HG02623 (cell line): ENCODE results near the gene FAM81B.

Source experiments
- ATAC-seq: cut with Tn5 transposase; IDR thresholded peaks from one replicate; pipeline ENCODE4 v1.9.1; 2021; ENCODE audit warnings: moderate library complexity; ENCODE audit not compliant: unreplicated experiment

Gene FAM81B

GRCh38 chr5:95398989-95399388, 7.8 kb downstream of the FAM81B start:
- no peak for ATAC-seq

DNA sequence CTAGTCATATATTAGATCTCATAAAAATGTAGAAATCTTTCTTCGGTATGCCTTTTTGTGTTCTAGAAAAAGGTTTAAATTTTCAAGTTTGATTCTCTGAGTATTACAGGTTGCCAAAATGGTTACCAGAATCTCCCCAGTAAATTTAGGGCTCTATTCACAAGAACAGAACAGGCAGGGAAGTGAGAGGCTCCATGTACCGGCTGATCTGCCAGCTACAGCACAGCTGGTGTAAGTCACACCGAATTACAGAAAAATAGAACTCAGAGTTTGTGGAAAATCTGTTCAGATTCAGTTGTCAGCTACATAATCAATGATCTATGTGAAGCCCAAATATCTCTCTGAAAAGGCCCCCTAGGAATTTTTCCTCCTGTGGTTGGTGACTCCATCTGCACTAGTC, 10.5 kb downstream of the FAM81B start:
- ATAC-seq = no peak

DNA sequence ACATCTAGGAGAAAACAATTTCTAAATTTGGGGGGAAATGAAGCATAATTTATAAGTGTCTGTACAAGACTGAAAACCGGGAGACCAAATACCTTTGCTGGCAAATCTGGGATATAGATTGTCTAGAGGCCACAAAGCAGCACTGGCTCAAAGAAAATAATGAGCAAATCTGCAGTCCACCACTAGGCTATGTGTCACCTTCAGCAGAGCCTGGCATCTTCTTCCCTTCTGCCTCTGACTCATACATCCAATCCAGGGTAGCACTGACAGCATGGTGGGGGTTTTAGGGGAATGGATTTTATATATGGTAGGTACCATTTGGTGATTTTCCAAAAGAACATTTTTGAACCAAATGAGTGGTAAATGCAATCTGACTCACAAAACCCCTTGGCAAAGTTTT, 12.8 kb downstream of the FAM81B start:
- ATAC-seq = no peak

DNA sequence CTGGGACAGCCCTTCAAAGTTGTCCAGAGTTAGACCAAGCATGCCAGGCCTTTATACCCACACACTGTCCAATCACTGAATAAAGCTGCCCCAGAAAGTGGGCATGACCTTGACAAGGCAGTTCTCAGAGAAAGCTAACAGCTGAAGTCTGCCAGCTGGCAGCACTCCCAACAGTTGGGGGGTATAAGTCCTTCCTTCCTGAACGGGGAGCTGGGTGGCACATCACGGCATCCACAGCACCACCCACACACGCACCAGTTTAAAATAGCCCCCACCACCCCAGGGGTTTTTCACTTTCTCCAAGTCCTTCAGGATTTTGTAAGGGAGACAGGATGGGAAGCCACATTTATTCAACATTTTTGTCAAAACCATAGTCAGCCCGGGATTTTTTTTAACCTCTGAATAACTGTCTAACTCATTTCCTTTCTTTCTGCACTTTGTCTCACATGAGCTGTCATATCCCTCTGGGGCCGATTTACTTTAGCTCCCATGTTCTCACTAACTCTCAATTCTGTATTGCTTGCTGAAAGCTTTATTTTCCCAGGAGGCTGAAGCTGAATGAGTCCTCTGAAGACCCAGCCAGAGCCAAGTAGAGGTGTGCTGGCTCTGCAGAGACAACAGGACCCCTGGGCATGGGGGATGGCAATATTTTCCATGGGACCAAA, 15.4 kb downstream of the FAM81B start:
- no peak for ATAC-seq

DNA sequence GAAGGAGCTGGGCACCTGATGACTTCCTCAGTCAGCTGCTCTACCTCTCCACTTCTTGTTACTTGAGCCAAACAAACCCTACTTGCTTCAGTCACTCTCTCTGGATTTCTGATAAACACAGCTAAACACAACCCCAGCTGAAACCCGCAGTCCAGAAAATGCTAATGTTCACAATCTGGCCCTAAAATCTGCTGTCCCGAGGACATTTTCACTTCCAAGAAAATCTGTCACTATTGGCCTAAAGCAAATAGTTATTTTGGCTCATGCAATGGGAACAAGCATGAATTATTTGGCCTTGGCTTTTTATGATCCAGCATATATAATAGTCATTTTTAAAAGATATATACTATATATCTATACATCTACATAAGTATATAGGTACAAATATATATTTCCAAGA, 19.1 kb downstream of the FAM81B start:
- ATAC-seq = no peak

GRCh38 chr5:95411474-95411873, 20.3 kb downstream of the FAM81B start:
- ATAC-seq = no peak

GRCh38 chr5:95414451-95414850, 23.3 kb downstream of the FAM81B start:
- ATAC-seq = no peak

GRCh38 chr5:95417971-95418370, 26.8 kb downstream of the FAM81B start:
- no peak for ATAC-seq

- no peak for ATAC-seq
Measured at GRCh38 chr5:95422838-95423237, 31.7 kb downstream of the FAM81B start.

- no peak for ATAC-seq
Measured at GRCh38 chr5:95424016-95424415, 32.9 kb downstream of the FAM81B start.

DNA sequence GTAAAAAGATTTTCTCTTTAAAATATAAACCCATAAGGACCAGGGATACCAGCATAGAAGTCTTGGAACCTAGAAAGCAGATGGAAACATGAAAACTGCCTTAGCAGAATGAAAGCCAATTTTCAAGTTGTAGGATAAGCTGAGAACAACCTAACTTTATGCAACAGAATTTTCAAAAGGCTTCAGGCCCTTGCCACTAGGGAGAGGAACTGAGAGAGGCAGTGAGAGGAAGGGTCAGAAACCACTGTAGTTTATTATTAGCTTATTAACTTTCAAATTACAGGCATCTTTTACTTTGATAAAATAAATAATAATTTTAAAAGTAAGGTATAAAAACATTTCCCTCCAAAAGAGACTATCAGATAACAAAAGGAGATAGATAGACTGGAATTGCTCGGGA, 33.4 kb downstream of the FAM81B start:
- no peak for ATAC-seq

GRCh38 chr5:95426227-95426626, 35.1 kb downstream of the FAM81B start:
- ATAC-seq = no peak

- ATAC-seq = no peak
Measured at GRCh38 chr5:95432779-95433178, 41.6 kb downstream of the FAM81B start.

DNA sequence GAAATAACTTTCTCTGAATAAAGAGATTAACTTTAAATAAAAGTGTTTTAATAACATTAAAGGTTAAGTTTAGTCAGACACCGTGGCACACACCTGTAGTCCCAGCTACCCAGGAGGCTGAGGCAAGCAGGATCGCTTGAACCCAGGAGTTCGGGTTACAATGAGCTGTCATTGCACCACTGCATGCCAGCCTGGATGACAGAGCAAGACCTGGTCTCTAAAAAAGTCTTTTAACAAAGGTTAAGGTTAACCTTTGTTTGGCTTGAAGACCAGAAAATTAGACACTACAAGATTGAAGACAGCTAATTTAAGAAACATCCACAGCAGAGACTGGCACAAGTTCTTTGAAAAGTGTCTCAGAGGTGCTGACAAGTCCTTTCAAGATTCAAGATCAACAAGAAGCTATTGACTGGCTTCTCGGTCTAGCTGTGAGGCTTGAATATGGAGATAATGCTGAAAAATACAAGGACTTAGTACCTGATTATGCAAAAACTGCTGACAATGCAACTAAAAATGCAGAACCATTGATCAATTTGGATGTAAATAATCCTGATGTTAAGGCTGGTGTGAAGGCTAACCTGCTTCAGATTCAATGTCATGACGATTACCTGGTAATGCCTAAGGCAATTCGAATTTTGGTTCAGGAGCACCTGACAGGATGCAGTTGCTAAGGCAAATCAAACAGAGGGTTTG, 48.8 kb downstream of the FAM81B start:
- no peak for ATAC-seq

- ATAC-seq = no peak
Measured at GRCh38 chr5:95440825-95441224, 49.7 kb downstream of the FAM81B start.

GRCh38 chr5:95441636-95442035, 50.5 kb downstream of the FAM81B start:
- no peak for ATAC-seq

- ATAC-seq = no peak
Measured at GRCh38 chr5:95445442-95445841, 54.3 kb downstream of the FAM81B start.

DNA sequence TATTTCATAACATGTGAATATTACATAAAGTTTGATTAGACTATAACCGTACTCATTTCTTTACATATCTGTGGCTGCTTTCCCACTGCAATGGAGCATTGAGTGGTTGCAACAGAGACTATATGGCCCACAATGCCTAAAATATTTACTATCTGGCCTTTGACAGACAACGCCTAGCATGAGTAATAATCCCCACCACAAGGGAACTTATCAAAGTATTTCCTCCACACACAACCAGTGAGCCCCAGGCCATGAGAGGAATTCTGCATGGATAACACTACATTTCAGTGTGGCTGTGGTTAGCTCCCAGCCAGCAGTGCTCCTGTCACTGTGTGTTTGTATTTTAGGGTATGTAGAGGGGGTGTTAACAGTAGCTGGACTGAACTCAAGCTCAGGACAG, 54.8 kb downstream of the FAM81B start:
- ATAC-seq = no peak

- no peak for ATAC-seq
Measured at GRCh38 chr5:95446560-95447221, 55.5 kb downstream of the FAM81B start.

GRCh38 chr5:95447961-95448360, 56.8 kb downstream of the FAM81B start:
- ATAC-seq = no peak

DNA sequence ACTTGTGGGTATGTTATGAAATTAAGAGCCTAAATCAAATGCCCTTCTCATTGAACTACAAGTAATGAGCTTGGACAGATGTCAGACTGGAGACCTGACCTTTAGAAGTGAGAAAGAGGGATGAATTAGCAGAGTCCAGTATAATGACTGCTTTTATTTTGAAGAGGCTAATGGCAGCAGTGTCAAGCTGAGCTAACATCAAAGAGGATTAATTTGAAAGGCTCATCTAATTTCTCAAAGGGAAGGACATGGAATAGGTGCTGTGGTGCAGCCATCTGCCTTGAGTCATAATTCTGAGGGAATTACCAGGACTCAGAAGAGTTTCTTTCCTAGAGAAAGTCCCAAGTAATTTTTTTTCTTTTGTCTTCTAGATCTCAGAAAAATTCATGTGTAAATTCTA, 57.6 kb downstream of the FAM81B start:
- ATAC-seq = no peak

DNA sequence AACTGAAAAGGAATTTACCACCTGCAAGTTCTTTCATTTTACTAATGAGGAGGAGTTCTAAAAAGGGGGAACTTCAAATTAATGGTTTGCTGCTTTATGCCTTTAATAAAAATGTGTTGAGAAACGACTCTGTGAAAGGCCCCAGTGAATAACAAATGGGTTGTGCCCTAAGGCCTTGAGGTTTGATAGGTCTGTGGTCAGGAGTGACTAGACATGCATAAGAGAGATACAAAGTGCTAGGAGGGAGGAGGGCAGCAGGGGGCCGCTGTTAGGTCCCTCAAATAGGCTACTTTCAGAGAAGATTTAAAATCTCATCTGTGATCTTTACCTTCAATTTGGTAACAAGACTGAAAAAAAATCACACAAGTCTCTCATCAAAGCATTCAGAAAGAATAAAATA, 58.3 kb downstream of the FAM81B start:
- no peak for ATAC-seq
